Glutamatergic neuron (in vitro differentiated cells): Measurements from ENCODE around the gene ROBO1. TPM values are rescaled to one million over a fixed set of nuclear protein-coding genes. Genes with fewer than 3 reads are reported as not detected.
A peak's percentile ranks its signal among the peaks of the same experiment; 100 is the strongest.

ENCODE experiments used
- DNase-seq: peaks from one replicate; pipeline ENCODE4 v3.0.0; 2022
- H3K27ac Mint-ChIP-seq: one replicate; pipeline ENCODE4 v1.8.0; 2020; ENCODE audit warnings: mild to moderate bottlenecking, mixed read lengths, inconsistent platforms; ENCODE audit not compliant: unreplicated experiment
- H3K27me3 Mint-ChIP-seq: one replicate; pipeline ENCODE4 v1.8.0; 2020; ENCODE audit warnings: mild to moderate bottlenecking, moderate library complexity, mixed read lengths, inconsistent platforms; ENCODE audit not compliant: unreplicated experiment
- H3K36me3 Mint-ChIP-seq: one replicate; pipeline ENCODE4 v1.8.0; 2020; ENCODE audit warnings: mild to moderate bottlenecking, mixed read lengths, inconsistent platforms; ENCODE audit not compliant: unreplicated experiment
- H3K4me1 Mint-ChIP-seq: one replicate; pipeline ENCODE4 v1.8.0; 2020; ENCODE audit warnings: mild to moderate bottlenecking, low read depth, mixed read lengths, inconsistent platforms; ENCODE audit not compliant: unreplicated experiment
- H3K4me3 Mint-ChIP-seq: one replicate; pipeline ENCODE4 v1.8.0; 2020; ENCODE audit warnings: mild to moderate bottlenecking, mixed read lengths, inconsistent platforms; ENCODE audit not compliant: unreplicated experiment
- H3K9me3 Mint-ChIP-seq: one replicate; pipeline ENCODE4 v1.8.0; 2020; ENCODE audit warnings: mild to moderate bottlenecking, moderate library complexity, mixed read lengths, inconsistent platforms; ENCODE audit not compliant: unreplicated experiment
- CTCF ChIP-seq: fragments of 200-600 bp; sonication (generic); IDR thresholded peaks from one replicate; pipeline ENCODE4 v1.5.0; 2021; ENCODE audit not compliant: partially characterized antibody, unreplicated experiment
- total RNA-seq: library from RNA; stranded (reverse); fragmentation: NEBNext Ultra II Directional; extraction: Animal tissue kit (Norgen Biotek cat#: 25700); gene quantifications from one replicate; pipeline ENCODE4 v1.2.1, GENCODE V29; 2021; ENCODE audit not compliant: unreplicated experiment

Gene ROBO1
- total RNA-seq, 1 donor from 2014 or later = 505 TPM

- TF ChIP-seq CTCF = no peak
- Mint-ChIP-seq H3K9me3 (peaks cover 1% of the 10 kb centered on the region), H3K36me3 (no peaks in the 10 kb centered on the region), H3K4me3 (no peak overlapping the region), H3K4me1 (peaks cover 10% of the 10 kb centered on the region), H3K27me3 (peaks cover 4% of the 10 kb centered on the region), H3K27ac (no peak overlapping the region)
- no peak for DNase-seq
These were observed 1138.3 kb downstream of the ROBO1 start for GRCh38 chr3:78629544-78629943.

DNA sequence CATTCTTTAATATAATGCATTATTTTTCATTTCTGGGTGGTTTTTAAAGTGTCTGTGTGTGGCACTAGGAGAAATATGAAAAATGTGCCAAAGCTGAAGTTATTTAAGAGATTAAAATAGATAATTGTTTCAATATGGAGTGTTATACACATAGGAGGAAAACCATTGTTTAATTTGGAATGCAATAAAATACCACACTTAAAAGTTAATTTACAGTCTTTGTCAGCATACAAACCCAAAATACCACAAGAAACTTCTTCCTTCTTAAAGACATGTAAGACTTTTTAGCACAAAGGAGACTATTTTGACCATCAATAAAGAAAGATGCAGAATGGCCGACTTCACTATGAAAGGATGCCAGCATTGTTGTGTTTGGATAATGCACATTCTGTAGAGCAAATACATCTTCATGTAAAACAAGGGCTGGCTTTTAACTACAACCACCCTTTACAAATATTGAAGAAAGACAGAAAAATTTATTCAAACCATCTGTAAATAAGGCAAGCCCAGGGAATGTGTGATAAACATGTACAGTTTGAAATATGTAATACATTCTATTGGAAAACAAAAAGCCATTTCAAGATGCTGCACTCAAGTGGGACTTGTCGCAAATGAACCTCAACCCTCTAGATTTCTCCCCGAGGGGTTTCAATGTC is 1146.6 kb downstream of the ROBO1 start:
- DNase-seq = no peak
- Mint-ChIP-seq H3K4me1 (no peaks in the 10 kb centered on the region), H3K36me3 (no peaks in the 10 kb centered on the region), H3K27ac (no peak overlapping the region), H3K27me3 (peaks cover 6% of the 10 kb centered on the region), H3K9me3 (peaks cover 2% of the 10 kb centered on the region), H3K4me3 (no peak overlapping the region)
- no peak for TF ChIP-seq CTCF

DNA sequence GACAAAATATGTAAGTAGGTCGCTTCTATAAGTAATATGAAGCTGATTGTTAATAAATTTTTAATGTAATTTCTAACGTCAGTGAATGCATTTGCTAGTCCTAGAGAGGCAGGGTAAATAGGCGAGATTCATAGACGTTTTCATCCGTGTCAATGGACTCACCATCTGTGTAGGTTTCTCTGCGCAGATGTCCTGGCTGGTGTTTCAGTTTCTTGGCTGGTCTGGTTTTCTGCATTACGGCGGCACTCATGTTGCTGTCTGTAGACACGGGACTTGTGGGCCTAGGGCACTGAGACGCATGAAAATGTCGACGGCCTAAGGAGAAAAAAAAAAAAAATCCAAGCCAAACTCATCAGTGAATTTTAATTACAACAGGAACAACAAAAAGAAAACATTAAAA is 1153.3 kb downstream of the ROBO1 start:
- Mint-ChIP-seq H3K27ac (peak overlapping the region; percentile 82), H3K4me3 (peak overlapping the region; percentile 72), H3K27me3 (peaks cover 8% of the 10 kb centered on the region), H3K36me3 (no peaks in the 10 kb centered on the region), H3K4me1 (peaks cover 24% of the 10 kb centered on the region), H3K9me3 (peaks cover 4% of the 10 kb centered on the region)
- peak; percentile 41 for DNase-seq
- no peak for TF ChIP-seq CTCF

DNA sequence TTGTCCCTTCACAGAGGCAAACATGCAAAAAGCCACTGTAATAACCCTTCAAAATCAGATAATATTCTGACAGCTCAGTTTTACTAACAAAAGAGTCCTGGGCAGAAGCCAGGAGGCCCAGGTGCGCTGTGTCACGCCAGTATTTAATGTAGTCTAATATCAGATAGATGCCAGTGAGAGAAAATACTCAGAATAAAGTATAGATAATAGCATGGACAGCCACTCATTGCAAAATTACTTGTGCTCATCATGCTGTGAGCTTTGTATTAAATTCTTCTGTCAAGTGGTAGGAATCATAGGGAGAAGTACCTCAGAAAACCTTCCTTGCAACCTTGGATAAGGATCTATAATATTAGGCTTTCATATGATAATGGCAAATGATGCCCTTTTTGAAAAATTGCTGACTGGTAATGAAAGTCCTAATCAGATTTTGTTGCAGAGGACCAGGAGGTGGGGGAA is 1154.3 kb downstream of the ROBO1 start:
- no peak for TF ChIP-seq CTCF
- DNase-seq = no peak
- H3K27me3 Mint-ChIP-seq = peaks cover 6% of the 10 kb centered on the region
- peaks cover 24% of the 10 kb centered on the region for H3K4me1 Mint-ChIP-seq
- H3K36me3 Mint-ChIP-seq = no peaks in the 10 kb centered on the region
- H3K27ac Mint-ChIP-seq = peak overlapping the region; percentile 76
- H3K4me3 Mint-ChIP-seq = no peak overlapping the region
- H3K9me3 Mint-ChIP-seq = peaks cover 2% of the 10 kb centered on the region

- Mint-ChIP-seq H3K9me3 (peaks cover 4% of the 10 kb centered on the region), H3K4me3 (no peak overlapping the region), H3K36me3 (peaks cover 7% of the 10 kb centered on the region), H3K4me1 (peaks cover 24% of the 10 kb centered on the region), H3K27ac (no peak overlapping the region), H3K27me3 (peaks cover 2% of the 10 kb centered on the region)
- TF ChIP-seq CTCF = no peak
- DNase-seq = no peak
These were observed 1156.5 kb downstream of the ROBO1 start for GRCh38 chr3:78611278-78611677.
